Right lobe of liver (tissue), 6 donors: ENCODE results near the gene CES4A. TPM values are rescaled to one million over a fixed set of nuclear protein-coding genes. Genes with fewer than 3 reads are reported as not detected.

ENCODE experiments used
- ATAC-seq, 4 donors: fragments of 200-7000 bp; cut with Tn5 transposase; one replicate each; pipeline ENCODE4 v1.9.1; 2020; ENCODE audit warnings: mild to moderate bottlenecking in 4 of 4, moderate library complexity in 4 of 4
- DNase-seq, 3 donors: peaks; one replicate each; pipeline ENCODE4 v3.0.0-alpha.2; 2020
- H3K27ac ChIP-seq, 3 donors: fragments of 200-600 bp; one replicate each; pipeline ENCODE4 v1.8.0; 2022
- H3K27me3 ChIP-seq, 2 donors: fragments of 200-600 bp; one replicate each; pipeline ENCODE4 v1.8.0; 2022
- H3K36me3 ChIP-seq, 4 donors: fragments of 200-600 bp; sonication (generic) in 1 of 4; one replicate each; pipeline versions ENCODE4 v1.5.1 to v1.8.0; 2017 to 2022; ENCODE audit warnings: control low read depth in 1 of 4
- H3K4me1 ChIP-seq, 4 donors: fragments of 200-600 bp; sonication (generic) in 1 of 4; one replicate each; pipeline versions ENCODE4 v1.5.1 to v1.8.0; 2017 to 2022; ENCODE audit warnings: control low read depth in 1 of 4
- H3K4me3 ChIP-seq, 3 donors: fragments of 200-600 bp; one replicate each; pipeline ENCODE4 v1.8.0; 2022
- H3K9me3 ChIP-seq, 4 donors: fragments of 200-600 bp; sonication (generic) in 1 of 4; one replicate each; pipeline versions ENCODE4 v1.5.1 to v1.8.0; 2017 to 2022; ENCODE audit warnings: control low read depth in 1 of 4
- POLR2A ChIP-seq: fragments of 450-650 bp; IDR thresholded peaks from one replicate; pipeline ENCODE4 v1.6.1; 2017; ENCODE audit warnings: antibody characterized with exemption, mild to moderate bottlenecking
- WGBS: methylation state at CpG from one replicate; pipeline ENCODE4 v1.1.6; 2018; ENCODE audit warnings: low coverage, low lambda C conversion rate; ENCODE audit not compliant: insufficient coverage; ENCODE audit errors: missing lambda C conversion rate; 5-methylcytosine and 5-hydroxymethylcytosine counted together
- intact Hi-C, 2 donors: fragments of 100-400 bp; cut with DNase I; formaldehyde crosslinking; loops; one replicate each; pipeline versions ENCODE4 v1.11.2 to v1.14.1; 2022
- total RNA-seq, 6 experiments: library from RNA; depleted of rRNA in 2 of 6; stranded (reverse); fragments of >200 nt in 2 of 6; fragmentation: NEBNext Ultra II Directional in 3 of 6; extraction: Animal tissue kit (Norgen Biotek cat#: 25700) in 3 of 6; gene quantifications; one replicate each; pipeline versions ENCODE4 v1.1.0 to v1.2.4, GENCODE V29; 2016 to 2023
- TF ChIP-seq, protein P1 (sequence below), 4 donors: fragments of 200-600 bp in 3 of 4; fragments of 450-650 bp in 1 of 4; IDR thresholded peaks; one replicate each; pipeline versions ENCODE4 v1.5.1 to v1.8.0; 2016 to 2022; ENCODE audit warnings: antibody characterized with exemption in 4 of 4, mild to moderate bottlenecking in 2 of 4
- donor health status: DM: no; HTN: yes; CAD: no.
- donor health status: DM: no; HTN: no; CAD: no.
- donor health status: DM: no; HTN: no; CAD: no.
- donor health status: DM: no; HTN: yes; CAD: no.
- donor health status: DM: no; HTN: yes; CAD: no.

Gene CES4A
- total RNA-seq, 6 experiments from 2014 or later = 5.2 to 54.7 (median 15.3) TPM

DNA sequence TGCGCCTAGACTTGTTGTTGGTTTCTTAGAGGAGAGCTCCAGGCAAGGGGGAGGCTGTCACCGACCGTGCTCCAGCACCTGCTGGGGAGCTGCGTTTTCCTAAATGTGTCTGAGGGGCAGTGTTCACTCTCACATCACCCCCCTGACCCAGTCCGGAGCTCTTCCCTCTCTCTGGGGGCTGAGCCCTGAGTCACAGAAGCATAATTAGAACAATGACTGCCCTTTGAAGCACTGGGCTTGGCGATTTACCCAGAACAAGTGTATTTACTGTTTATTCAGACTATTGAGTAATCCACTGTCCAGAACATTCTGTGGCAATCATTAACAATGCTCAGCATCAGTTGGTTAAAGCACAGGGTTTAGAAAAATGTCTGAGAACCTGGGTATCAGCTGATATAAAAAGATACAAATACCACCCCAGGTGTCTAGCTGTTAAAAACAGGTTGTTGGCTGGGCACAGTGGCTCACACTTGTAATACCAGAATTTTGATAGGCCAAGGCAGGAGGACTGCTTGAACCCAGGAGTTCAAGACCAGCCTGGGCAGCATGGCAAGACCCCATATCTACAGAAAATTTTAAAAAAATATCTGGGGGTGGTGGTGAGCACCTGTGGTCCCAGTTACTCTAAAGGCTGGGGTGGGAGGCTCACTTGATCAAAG lies 8.1 kb downstream of the CES4A start:
- Histone ChIP-seq H3K27ac (peak overlapping the region; percentile 86 to 99 (median 93)), H3K27me3 (no peaks in the 10 kb centered on the region), H3K9me3 (no peaks in the 10 kb centered on the region), H3K4me1 (peaks cover 0 to 19% (median 9%) of the 10 kb centered on the region in 4 donors), H3K4me3 (no peak overlapping the region), H3K36me3 (no peaks in the 10 kb centered on the region)
- DNase-seq = peak in 2 of 3 donors; percentile 56 to 80
- TF ChIP-seq POLR2A = peak; percentile 16
- TF ChIP-seq, protein P1, sequence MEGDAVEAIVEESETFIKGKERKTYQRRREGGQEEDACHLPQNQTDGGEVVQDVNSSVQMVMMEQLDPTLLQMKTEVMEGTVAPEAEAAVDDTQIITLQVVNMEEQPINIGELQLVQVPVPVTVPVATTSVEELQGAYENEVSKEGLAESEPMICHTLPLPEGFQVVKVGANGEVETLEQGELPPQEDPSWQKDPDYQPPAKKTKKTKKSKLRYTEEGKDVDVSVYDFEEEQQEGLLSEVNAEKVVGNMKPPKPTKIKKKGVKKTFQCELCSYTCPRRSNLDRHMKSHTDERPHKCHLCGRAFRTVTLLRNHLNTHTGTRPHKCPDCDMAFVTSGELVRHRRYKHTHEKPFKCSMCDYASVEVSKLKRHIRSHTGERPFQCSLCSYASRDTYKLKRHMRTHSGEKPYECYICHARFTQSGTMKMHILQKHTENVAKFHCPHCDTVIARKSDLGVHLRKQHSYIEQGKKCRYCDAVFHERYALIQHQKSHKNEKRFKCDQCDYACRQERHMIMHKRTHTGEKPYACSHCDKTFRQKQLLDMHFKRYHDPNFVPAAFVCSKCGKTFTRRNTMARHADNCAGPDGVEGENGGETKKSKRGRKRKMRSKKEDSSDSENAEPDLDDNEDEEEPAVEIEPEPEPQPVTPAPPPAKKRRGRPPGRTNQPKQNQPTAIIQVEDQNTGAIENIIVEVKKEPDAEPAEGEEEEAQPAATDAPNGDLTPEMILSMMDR (IDR thresholded peaks at IDR 0.05) = no peak
- ATAC-seq = peak; percentile 88 to 94 (median 90)
- WGBS = 61% methylated on average over 6 of the region's 6 CpGs
- intact Hi-C loops = no loop called here

DNA sequence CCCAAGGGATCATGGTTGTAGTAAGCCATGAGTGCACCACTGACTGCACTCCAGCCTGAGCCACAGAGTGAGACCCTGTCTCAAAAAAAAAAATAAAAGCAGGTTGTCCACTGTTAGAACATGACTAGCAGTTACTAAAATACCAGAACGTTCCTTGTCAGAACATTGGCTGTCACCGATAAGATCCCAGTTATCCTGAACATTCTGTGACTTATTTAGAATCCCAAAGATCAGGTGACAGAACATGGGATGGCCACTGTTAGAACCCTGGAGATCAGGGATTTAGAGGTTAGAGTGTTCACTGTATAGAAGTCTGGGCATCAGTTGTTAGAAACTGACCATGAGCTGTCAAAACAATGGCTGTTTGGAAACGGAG lies 8.6 kb downstream of the CES4A start:
- no peaks in the 10 kb centered on the region for H3K36me3 ChIP-seq
- DNase-seq (no peak), ATAC-seq (peak in 3 of 4 donors; percentile 3 to 7 (median 6))
- TF ChIP-seq, protein P1 (IDR thresholded peaks at IDR 0.05) = no peak
- TF ChIP-seq POLR2A = no peak
- no peaks in the 10 kb centered on the region for H3K9me3 ChIP-seq
- no peaks in the 10 kb centered on the region for H3K27me3 ChIP-seq
- no peak overlapping the region for H3K4me3 ChIP-seq
- WGBS = 67% methylated on average over 3 of the region's 3 CpGs
- H3K4me1 ChIP-seq = peaks cover 0 to 19% (median 9%) of the 10 kb centered on the region in 4 donors
- peak overlapping the region; percentile 86 to 99 (median 93) for H3K27ac ChIP-seq
- intact Hi-C loops = no loop called here

DNA sequence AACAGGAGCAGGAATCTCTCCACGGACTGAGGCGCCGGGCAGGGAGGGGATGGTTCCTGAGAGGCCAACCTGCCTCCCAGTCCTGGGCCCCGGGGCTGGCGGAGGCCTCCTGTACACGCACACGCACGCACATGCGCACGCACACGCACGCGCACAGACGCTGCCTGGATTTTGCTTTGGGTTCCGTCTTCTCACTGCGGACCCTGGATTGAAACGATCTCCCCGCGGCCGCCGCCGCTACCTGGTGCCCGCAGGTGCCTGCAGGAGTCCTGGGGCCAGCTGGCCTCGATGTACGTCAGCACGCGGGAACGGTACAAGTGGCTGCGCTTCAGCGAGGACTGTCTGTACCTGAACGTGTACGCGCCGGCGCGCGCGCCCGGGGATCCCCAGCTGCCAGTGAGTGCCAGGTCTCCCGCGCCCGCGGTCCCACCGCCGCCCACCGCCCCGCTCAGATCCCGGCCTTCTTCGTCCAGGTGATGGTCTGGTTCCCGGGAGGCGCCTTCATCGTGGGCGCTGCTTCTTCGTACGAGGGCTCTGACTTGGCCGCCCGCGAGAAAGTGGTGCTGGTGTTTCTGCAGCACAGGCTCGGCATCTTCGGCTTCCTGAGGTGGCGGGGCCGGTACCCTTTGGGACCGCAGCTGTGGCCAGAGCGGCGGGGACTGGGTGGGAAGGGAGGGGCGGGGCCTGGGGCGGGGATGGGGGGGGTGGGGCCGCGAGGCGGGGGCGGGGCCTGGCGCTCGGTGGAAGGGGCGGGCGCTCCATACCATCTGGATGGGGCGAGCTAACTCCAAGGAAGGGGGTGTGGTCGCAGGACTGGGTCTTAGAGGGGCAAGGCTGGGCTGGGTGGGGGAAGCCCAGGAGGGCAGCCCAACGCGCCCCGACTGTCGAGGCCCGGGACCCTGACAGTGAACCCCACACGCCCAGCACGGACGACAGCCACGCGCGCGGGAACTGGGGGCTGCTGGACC lies 12.3 kb downstream of the CES4A start:
- Histone ChIP-seq H3K9me3 (no peaks in the 10 kb centered on the region), H3K4me1 (peaks cover 0 to 18% (median 9%) of the 10 kb centered on the region in 4 donors), H3K27me3 (no peaks in the 10 kb centered on the region), H3K27ac (no peak overlapping the region), H3K36me3 (peaks cover 0 to 8% (median 0%) of the 10 kb centered on the region in 4 donors), H3K4me3 (peak overlapping the region; percentile 29 to 57 (median 48))
- intact Hi-C loops = no loop called here
- 9% methylated on average over 17 of the region's 89 CpGs for WGBS
- TF ChIP-seq, protein P1 (IDR thresholded peaks at IDR 0.05) = no peak
- no peak for TF ChIP-seq POLR2A
- DNase-seq (peak; percentile 50 to 68 (median 62)), ATAC-seq (peak in 3 of 4 donors; percentile 19 to 41 (median 39))

GRCh38 chr16:67001726-67002125 lies 13.3 kb downstream of the CES4A start:
- DNase-seq (no peak), ATAC-seq (no peak)
- intact Hi-C loops = no loop called here
- 90% methylated on average over 2 of the region's 3 CpGs for WGBS
- peaks cover 0 to 10% (median 4%) of the 10 kb centered on the region in 4 donors for H3K4me1 ChIP-seq
- TF ChIP-seq POLR2A = no peak
- TF ChIP-seq, protein P1 (IDR thresholded peaks at IDR 0.05) = no peak
- no peak overlapping the region for H3K4me3 ChIP-seq
- H3K9me3 ChIP-seq = no peaks in the 10 kb centered on the region
- H3K27me3 ChIP-seq = no peaks in the 10 kb centered on the region
- no peak overlapping the region for H3K27ac ChIP-seq
- H3K36me3 ChIP-seq = peaks cover 0 to 8% (median 0%) of the 10 kb centered on the region in 4 donors
